OCI-LY3 (cell line): ENCODE results near the gene IP6K2.

ENCODE experiments used
- H2AFZ ChIP-seq: fragments of 200-600, 300-600 bp; shearing (Covaris generic); 2 replicates; pipeline ENCODE4 v1.6.0; 2014; ENCODE audit warnings: antibody characterized with exemption, low read depth, low read length
- H3K27ac ChIP-seq: fragments of 200-600, 300-600 bp; sonication (generic); 2 replicates; pipeline ENCODE4 v1.5.1; 2014; ENCODE audit warnings: mild to moderate bottlenecking, low read length, moderate library complexity, mixed read lengths
- H3K27me3 ChIP-seq: fragments of 200-600, 300-600 bp; sonication (generic); 2 replicates; pipeline ENCODE4 v1.6.1; 2014; ENCODE audit warnings: low read depth, low read length, mixed read lengths
- H3K36me3 ChIP-seq: fragments of 200-600, 300-600 bp; sonication (generic); replicated peaks from 2 replicates; pipeline ENCODE3; 2014; ENCODE audit warnings: low read depth, low read length, mixed read lengths
- H3K4me1 ChIP-seq: fragments of 300-600, 200-600 bp; sonication (generic); 2 replicates; pipeline ENCODE4 v1.6.1; 2014; ENCODE audit warnings: low read length, mixed read lengths
- H3K4me2 ChIP-seq: fragments of 200-600, 300-600 bp; sonication (generic); 2 replicates; pipeline ENCODE4 v1.6.1; 2014; ENCODE audit warnings: low read length, mixed read lengths
- H3K4me3 ChIP-seq: fragments of 300-600, 200-600 bp; sonication (generic); 2 replicates; pipeline ENCODE4 v1.5.1; 2014; ENCODE audit warnings: antibody characterized with exemption, mild to moderate bottlenecking, low read length, moderate library complexity
- H3K79me2 ChIP-seq: fragments of 300-600, 200-600 bp; shearing (Covaris generic); 2 replicates; pipeline ENCODE4 v1.6.1; 2014; ENCODE audit warnings: mild to moderate bottlenecking, low read length, mixed read lengths
- H3K9ac ChIP-seq: fragments of 300-600, 200-600 bp; shearing (Covaris generic); 2 replicates; pipeline ENCODE4 v1.6.0; 2014; ENCODE audit warnings: mild to moderate bottlenecking, low read length, moderate library complexity
- H3K9me3 ChIP-seq: fragments of 200-600, 300-600 bp; shearing (Covaris generic); 2 replicates; pipeline ENCODE4 v1.6.1; 2014; ENCODE audit warnings: low read length, mixed read lengths; ENCODE audit not compliant: insufficient read depth
- H4K20me1 ChIP-seq: fragments of 200-600, 300-600 bp; sonication (generic); 2 replicates; pipeline ENCODE4 v1.6.1; 2016; ENCODE audit warnings: low read length, mixed read lengths; ENCODE audit not compliant: insufficient read depth
- CTCF ChIP-seq: fragments of 200-600, 300-600 bp; sonication (generic); IDR thresholded peaks from 2 replicates; pipeline ENCODE4 v1.5.1; 2014; ENCODE audit warnings: antibody characterized with exemption, low read length, low read depth
- EZH2phosphoT487 ChIP-seq: fragments of 200-600 bp; shearing (Covaris generic); IDR thresholded peaks from 2 replicates; pipeline ENCODE4 v1.6.1; 2018; ENCODE audit warnings: antibody characterized with exemption, mixed run types, low read depth

IP6K2 gene

GRCh38 chr3:48681541-48681880 is 35.5 kb downstream of the IP6K2 start:
- Histone ChIP-seq H3K36me3 (peaks cover 58% of the 10 kb centered on the region), H3K9me3 (no peaks in the 10 kb centered on the region), H2AFZ (no peak overlapping the region), H3K79me2 (peaks cover 23% of the 10 kb centered on the region), H3K9ac (no peak overlapping the region), H3K4me1 (peaks cover 24% of the 10 kb centered on the region), H3K27me3 (no peaks in the 10 kb centered on the region), H3K27ac (no peak overlapping the region), H4K20me1 (peaks cover 4% of the 10 kb centered on the region), H3K4me3 (no peak overlapping the region), H3K4me2 (no peak overlapping the region)
- TF ChIP-seq EZH2phosphoT487 (no peak), CTCF (no peak)

- TF ChIP-seq EZH2phosphoT487: no peak
- no peak for TF ChIP-seq CTCF
Measured at GRCh38 chr3:48680811-48681540, 36.0 kb downstream of the IP6K2 start.

GRCh38 chr3:48679411-48680391 is 37.3 kb downstream of the IP6K2 start:
- Histone ChIP-seq H3K79me2 (peaks cover 15% of the 10 kb centered on the region), H2AFZ (no peak overlapping the region), H3K9ac (no peak overlapping the region), H3K4me3 (no peak overlapping the region), H4K20me1 (peaks cover 4% of the 10 kb centered on the region), H3K27me3 (no peaks in the 10 kb centered on the region), H3K36me3 (peaks cover 70% of the 10 kb centered on the region), H3K4me1 (peaks cover 17% of the 10 kb centered on the region), H3K27ac (no peak overlapping the region), H3K4me2 (no peak overlapping the region), H3K9me3 (no peaks in the 10 kb centered on the region)
- TF ChIP-seq CTCF (no peak), EZH2phosphoT487 (no peak)

More at GRCh38 chr3:48680811-48681540, 36.0 kb downstream of the IP6K2 start:
- no peak overlapping the region for H3K27ac ChIP-seq
- H2AFZ ChIP-seq: no peak overlapping the region
- H3K79me2 ChIP-seq: peaks cover 23% of the 10 kb centered on the region
- H3K36me3 ChIP-seq: peaks cover 62% of the 10 kb centered on the region
- H3K4me1 ChIP-seq: peaks cover 19% of the 10 kb centered on the region
- H3K9me3 ChIP-seq: no peaks in the 10 kb centered on the region
- no peak overlapping the region for H3K4me3 ChIP-seq
- H3K27me3 ChIP-seq: no peaks in the 10 kb centered on the region
- H3K9ac ChIP-seq: no peak overlapping the region
- no peak overlapping the region for H3K4me2 ChIP-seq
- peaks cover 4% of the 10 kb centered on the region for H4K20me1 ChIP-seq
